ENCODE data around the gene GGT5.

GGT5 gene

GRCh38 chr22:24181088-24181995 is 63.5 kb downstream of the GGT5 start, which contains the start of gene SUSD2:
Gene SUSD2 (plus strand): TSS chr22:24181487. CDS start chr22:24181520, 33 bp downstream.
- DNase-seq = peak; percentile 8

GRCh38 chr22:24180316-24181087 is 64.4 kb downstream of the GGT5 start:
- DNase-seq = peak; percentile 7

GRCh38 chr22:24179478-24180210 is 65.2 kb downstream of the GGT5 start:
- no peak for DNase-seq

DNA sequence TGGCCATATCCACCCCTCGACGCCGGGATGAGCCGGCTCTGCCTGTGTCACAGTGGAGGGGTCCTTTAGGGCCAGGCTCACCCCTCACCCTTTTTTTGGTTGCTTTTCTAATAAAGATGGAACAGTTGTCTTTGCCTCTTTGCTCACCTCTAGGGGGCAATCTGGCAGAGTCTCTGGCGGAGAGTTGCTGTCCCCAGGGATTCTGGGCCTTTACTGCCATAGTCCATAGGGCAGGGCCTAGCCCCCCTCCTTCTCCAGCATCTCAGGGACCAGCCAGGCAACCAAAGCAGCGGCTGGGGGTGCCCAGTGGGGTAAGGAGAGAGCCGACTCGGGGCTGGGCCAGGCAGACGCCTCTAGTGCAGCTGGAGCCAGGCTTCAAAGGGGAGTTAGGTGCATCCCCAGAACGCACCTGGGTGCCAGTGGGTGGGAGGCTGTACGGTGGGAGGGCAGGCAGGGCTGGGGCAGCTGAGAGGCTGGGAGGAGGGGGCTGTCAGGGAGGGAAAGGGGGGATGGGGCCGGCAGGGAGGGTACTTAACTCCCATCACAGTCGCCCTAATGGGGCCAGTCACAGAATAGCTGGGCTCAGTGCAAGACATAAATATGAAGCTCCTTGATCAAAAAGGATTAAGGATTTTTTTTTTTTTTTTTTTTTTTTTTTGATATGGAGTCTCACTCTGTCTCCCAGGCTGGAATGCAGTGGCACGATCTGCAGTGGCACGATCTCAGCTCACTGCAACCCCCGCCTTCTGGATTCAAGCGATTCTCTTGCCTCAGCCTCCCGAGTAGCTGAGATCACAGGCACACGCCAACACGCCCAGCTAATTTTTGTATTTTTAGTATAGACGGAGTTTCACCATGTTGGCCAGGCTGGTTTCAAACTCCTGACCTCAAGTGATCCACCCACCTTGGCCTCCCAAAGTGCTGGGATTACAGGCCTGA is 66.1 kb downstream of the GGT5 start:
- DNase-seq = no peak

- DNase-seq = no peak
These were observed 66.9 kb downstream of the GGT5 start for GRCh38 chr22:24178021-24178431.

GRCh38 chr22:24177456-24177855 is 67.4 kb downstream of the GGT5 start:
- DNase-seq = no peak

DNA sequence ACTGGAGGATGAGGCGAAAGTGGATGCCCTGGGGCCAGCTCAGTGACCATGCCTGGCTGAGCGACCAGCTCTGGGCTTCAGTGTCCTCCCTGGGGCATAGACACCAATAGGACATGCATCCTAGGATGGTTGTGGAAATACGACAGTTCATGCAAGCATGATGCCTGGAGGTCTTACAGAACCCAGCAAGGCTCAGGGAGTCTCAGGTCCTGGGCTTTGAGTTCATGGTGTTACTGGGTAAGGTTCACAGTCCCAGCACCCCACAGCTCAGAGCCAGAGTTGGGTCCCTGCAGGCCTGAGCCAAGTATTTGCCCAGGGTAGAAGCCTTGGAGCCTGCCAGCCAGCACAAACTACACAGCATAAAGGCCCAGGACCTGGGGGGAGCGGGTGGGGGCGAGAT is 67.8 kb downstream of the GGT5 start:
- DNase-seq = no peak

DNA sequence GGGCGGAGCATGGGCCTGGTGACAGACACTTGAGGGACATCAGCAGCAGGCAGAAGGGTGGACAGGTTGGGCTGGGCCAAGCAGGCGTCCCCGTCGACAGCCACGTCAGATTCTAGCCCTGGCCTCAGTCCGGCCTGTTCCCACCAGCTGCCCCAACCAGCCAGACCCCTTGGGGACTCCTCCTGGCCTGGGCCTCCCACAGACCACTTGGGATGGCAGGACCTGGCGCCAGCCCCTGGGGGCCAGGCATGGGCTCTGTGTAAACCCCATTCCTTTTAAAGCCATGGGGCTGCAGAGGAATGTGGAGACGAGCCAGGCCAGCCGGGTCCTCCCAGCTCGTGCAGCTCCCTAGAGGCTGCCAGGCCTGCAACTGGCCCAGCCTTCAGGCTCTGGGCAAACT is 68.3 kb downstream of the GGT5 start:
- DNase-seq = no peak

DNA sequence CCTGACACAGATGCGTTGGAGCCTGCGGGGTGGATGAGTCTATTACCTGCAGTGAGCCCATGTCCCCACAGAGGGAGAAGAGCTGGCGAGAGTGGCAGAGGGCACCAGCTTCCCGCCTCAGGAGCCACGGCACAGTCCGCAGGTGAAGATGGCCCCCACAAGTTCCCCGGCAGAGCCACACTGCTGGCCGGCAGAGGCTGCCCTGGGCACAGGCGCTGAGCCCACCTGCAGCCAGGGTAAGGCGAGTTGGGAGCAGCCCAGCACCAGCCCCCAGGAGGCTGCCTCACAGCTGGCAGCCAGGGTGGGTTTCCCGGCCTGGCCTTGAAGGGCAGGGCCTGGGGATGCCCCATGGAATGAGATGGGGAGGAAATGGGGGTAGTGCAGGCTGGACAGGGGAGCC is 68.8 kb downstream of the GGT5 start:
- no peak for DNase-seq

DNA sequence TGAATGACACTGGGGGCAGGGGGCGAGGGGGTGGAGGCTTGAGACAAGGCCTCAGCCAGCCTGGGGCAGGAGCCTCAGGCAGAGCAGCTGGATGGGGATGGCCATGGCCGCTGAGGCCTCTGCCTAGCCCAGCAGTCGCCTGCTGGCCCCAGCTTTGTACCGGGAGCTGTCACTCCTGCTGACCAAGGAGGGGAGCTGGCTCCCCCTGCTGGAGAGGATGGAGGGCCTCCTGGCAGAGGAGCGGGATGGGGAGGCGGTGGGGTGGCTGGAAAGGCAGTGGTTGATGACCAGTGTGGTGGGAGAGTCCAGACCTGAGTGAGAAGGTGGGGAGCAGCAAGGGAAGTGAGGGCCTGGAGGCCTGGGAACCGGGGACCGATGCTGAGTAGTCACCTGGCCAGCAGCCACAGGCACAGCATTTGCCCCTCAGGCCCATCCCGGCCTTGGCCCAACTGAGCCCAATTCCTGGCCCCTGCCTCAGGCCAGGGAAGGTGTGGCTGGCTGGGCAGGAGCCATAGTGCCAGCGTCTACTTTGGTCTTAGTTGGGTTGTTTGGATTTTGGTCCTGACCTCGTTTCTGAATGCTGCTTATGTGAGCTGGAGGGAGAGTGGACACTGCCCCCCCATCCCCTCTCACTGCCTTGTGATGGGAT is 69.6 kb downstream of the GGT5 start:
- DNase-seq = peak; percentile 62

- DNase-seq = no peak
These were observed 73.1 kb downstream of the GGT5 start for GRCh38 chr22:24171822-24172221.

- DNase-seq = no peak
These were observed 74.2 kb downstream of the GGT5 start for GRCh38 chr22:24170632-24171031.

DNA sequence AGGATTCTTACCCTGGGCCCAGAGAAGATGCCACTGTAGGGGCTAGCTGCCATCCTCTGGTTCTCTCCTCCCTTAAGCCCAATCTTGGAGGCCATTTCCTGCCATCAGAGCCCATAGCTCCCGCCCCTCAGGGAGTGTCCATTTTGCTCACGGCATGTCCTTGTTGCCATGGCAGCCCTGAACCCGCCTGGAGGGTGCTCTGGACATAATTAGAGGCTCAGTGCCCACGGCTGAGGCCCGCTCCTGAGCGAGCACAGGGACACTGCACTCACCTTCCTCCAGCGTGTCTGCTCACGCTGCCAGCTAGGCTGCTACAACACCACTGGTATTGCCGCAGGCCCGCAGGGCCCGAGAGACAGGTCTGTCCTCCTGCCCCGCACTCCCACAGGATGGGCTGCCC is 74.7 kb downstream of the GGT5 start:
- DNase-seq = no peak
